Globus pallidus (tissue), 1 donor: ENCODE results near the gene SERINC5.
"Not testable (repeated sequence)": the region's sequence is repeated elsewhere in the genome, so short reads cannot be mapped to it uniquely, and the experiment has no call there.

ENCODE experiments used
- DNase-seq: peaks from one replicate; pipeline ENCODE4 v3.0.0-alpha.2; 2015; ENCODE audit warnings: low spot score

The SERINC5 gene

GRCh38 chr5:80255811-80256712 lies at the start of gene SERINC5:
Gene SERINC5, minus strand, starts transcription at chr5:80256048. Its CDS starts 126 bp downstream, at chr5:80255922.
- peak; percentile 87 for DNase-seq

GRCh38 chr5:80302636-80303035 lies 46.8 kb upstream of the SERINC5 start:
- no peak for DNase-seq

GRCh38 chr5:80301342-80301741 lies 45.5 kb upstream of the SERINC5 start:
- not testable (repeated sequence) for DNase-seq

DNA sequence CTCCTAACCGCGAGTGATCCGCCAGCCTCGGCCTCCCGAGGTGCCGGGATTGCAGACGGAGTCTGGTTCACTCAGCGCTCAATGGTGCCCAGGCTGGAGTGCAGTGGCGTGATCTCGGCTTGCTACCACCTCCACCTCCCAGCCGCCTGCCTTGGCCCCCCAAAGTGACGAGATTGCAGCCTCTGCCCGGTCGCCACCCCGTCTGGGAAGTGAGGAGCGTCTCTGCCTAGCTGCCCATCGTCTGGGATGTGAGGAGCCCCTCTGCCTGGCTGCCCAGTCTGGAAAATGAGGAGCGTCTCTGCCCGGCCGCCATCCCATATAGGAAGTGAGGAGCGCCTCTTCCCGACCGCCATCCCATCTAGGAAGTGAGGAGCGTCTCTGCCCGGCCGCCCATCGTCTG lies 44.9 kb upstream of the SERINC5 start:
- not testable (repeated sequence) for DNase-seq

DNA sequence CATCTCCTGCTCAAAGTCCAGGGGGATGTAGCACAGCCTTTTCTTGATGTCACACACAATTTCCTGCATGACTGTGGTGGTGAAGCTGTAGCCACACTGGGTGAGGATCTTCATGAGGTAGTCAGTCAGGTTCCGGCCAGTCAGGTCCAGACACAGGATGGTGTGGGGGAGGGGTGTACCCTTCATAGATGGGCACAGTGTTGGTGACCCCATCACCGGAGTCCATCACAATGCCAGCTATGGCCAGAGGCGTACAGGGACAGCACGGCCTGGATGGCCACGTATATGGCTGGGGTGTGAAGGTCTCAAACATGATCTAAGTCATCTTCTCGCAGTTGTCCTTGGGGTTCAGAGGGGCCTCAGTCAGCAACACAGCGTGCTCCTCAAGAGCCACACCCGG lies 44.3 kb upstream of the SERINC5 start:
- no peak for DNase-seq

DNA sequence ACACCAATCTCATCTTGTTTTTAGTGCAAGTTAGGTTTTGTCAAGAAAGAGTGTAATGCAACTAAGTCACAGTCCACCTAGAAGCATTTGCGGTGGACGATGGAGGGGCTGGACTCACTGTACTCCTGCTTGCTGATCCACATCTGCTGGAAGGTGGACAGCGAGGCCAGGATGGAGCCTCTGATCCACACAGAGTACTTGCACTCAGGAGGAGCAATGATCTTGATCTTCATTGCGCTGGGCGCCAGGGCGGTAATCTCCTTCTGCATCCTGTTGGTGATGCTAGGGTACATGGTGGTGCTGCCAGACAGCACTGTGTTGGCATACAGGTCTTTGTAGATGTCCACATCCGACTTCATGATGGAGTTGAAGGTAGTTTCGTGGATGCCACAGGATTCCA lies 43.8 kb upstream of the SERINC5 start:
- no peak for DNase-seq

DNA sequence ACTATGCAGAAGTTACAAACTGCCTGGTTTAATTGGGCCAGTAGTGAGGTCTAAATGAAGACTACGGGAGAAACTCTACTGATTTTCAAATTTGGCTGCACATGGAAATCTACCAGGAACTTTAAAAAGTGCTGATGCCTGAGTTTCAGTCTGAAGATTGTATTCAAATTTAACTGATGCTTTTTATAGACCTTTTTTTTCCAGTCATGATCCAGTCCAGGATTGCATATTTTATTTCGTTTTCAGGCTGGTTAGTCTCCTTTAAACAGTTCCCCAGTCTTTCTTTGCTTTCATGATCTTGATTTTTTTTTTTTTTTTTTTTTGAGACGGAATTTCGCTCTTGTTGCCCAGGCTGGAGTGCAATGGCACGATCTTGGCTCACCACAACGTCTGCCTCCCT lies 40.3 kb upstream of the SERINC5 start:
- DNase-seq = no peak

GRCh38 chr5:80291761-80292160 lies 35.9 kb upstream of the SERINC5 start:
- no peak for DNase-seq

GRCh38 chr5:80289320-80289719 lies 33.5 kb upstream of the SERINC5 start:
- no peak for DNase-seq

- DNase-seq = no peak
Observed at GRCh38 chr5:80288177-80288576, 32.3 kb upstream of the SERINC5 start.

- no peak for DNase-seq
Observed at GRCh38 chr5:80284720-80285119, 28.9 kb upstream of the SERINC5 start.

DNA sequence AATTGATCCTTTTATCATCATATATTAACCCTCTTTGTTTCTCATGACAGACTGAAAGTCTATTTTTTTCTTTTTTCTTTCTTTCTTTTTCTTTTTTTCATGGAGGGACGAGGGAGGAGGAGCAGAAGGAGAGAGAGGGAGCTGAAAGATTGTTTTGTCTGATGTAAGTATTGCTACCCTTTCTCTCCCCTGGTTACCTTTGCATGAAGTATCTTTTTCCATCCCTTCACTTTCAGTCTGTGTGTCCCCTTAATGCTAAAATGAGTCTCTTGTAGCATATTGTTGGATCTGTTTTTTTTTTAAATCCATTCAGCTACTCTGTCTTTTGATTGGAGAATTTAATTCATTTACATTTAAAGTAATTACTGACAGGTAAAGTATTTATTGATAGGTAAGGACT lies 27.5 kb upstream of the SERINC5 start:
- DNase-seq = no peak

DNA sequence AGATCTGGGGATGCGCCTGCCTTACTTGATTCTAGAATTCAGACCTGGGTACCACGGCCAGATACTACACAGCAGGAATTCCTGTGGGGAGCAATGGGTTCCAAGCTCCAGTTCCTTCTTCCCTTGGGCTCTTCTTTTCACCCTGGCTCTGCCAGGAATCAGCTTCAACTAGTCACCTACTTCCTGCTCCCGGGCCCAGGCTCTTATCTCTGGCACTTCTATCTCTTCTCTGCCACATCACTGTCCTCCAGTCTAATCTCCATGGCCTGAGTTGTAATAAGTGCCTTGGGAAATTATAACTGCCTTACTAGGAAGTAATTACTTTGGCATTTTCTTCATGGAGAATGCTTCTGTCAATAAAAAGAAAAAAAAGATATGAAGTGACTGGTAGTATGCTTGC lies 26.2 kb upstream of the SERINC5 start:
- DNase-seq = no peak

DNA sequence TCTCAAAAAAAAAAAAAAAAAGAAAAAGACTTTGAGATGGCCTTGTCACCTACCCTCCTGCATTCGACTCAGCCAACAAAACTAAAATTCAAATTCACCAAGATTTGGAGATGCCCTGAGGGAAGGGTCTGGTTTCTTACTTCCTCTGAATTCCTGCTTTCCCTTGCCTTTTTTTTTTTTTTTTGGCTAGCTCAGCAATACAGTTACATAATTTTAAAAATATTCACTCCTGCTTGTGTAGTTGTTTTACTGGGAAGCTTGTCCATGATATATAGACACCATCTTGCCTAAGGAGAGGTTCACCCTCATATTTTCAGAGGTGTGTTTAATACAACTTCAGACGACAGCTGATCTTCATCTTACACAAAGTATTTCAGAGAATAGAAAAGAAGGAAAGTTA lies 21.3 kb upstream of the SERINC5 start:
- no peak for DNase-seq

DNA sequence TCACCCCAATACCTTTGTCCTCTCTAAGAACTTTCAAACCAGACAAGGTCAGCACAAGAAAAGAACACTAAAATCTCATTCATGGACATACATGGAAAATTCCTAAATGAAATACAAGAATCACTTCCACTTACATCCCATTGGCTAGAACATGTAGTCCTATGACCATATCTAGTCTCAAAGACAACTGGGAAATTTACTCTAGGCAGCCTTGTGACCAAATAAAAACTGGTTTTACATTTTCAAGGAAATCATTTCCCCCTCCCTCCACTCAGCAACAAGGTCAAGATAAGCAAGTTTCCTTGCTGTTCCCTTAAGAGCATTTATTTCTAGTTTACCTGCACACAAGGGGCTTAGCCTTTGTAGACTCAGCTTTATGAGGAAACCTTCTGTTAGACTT lies 20.3 kb upstream of the SERINC5 start:
- no peak for DNase-seq

DNA sequence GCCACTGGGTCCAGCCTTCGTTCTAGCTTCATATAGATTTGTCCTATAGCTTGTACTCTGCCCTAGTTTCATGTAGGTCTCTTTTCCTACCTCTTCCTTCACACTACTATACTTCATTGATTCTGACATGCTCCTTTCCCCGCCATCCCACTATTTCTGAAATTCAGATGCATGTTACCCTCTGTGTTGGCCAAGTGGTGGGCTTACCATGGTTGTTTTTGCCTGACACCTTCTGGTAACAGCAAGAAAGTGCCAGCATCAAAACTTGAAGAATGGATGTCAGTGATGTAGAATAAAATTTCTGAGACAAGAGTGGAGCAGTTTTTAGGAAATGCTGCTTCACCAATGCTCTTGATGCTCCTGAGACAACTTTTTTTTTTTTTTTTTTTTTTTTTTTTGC lies 19.5 kb upstream of the SERINC5 start:
- DNase-seq = peak; percentile 71

GRCh38 chr5:80270543-80270942 lies 14.7 kb upstream of the SERINC5 start:
- not testable (repeated sequence) for DNase-seq

- DNase-seq = no peak
Observed at GRCh38 chr5:80269991-80270438, 14.2 kb upstream of the SERINC5 start.

- DNase-seq = no peak
Observed at GRCh38 chr5:80268916-80269315, 13.1 kb upstream of the SERINC5 start.

DNA sequence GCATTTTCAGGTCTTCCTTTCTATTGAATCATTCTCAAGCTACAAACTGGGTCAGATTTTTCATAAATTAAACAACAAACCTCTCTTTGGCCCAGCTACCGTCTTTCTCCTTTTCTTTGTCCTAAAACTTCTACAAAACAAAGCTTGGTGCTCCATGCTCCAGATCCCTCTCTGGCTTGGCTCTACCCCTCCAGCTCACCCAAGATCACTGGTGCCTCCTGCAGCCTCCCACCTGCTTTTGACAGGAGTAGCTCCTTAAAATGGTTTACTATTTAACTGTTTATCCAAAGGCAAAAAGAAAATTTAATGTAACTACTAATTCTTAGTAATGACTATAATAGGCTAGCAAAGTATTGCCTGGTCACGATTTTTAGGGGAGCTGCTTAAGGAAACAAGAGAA lies 10.7 kb upstream of the SERINC5 start:
- DNase-seq = no peak

GRCh38 chr5:80260461-80260860 lies 4.6 kb upstream of the SERINC5 start:
- no peak for DNase-seq

GRCh38 chr5:80259511-80260203 lies 3.8 kb upstream of the SERINC5 start:
- DNase-seq = no peak

DNA sequence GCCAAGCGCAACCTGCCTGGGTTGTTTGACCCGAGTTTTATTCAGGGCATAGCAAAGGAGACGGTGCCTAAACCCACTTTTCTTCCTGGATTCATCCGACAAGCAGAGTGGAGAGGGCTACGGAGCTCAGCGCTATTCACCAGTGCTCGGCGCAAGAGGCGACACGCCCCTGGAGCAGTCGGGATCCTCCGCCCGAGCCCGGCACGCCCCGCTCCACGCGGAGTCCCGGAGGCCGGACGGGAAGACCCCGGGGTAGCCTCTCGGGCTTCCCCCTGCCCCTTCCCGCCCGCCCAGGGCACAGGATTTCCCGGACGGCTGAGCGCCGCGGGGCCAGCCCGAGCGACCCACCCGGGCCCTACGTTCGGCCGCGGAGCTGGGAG lies 427 bp downstream of the SERINC5 start:
- DNase-seq = peak; percentile 45
